K562 (cell line): ENCODE data around the gene NDOR1. TPM values are rescaled to one million over a fixed set of nuclear protein-coding genes. Genes with fewer than 3 reads are reported as not detected.
A peak's percentile ranks its signal among the peaks of the same experiment; 100 is the strongest.

Experiments used
- ATAC-seq: fragments of 200-7000 bp; cut with Tn5 transposase; 3 replicates; pipeline ENCODE4 v1.9.1; 2020; ENCODE audit warnings: moderate library complexity
- BruUV-seq: library from RNA; stranded (reverse); fragments of 400-500 nt; replicated peaks from 2 replicates; lab custom pipeline; 2021; lab: Mats Ljungman, UMichigan
- CTCF ChIA-PET: fragments of 300-600 bp; formaldehyde crosslinking; extraction: SDS; loops from one replicate; lab custom pipeline; 2021; ENCODE audit warnings: low intra/inter-chr PET ratio; lab: Yijun Ruan, JAX
- POLR2A ChIA-PET: fragments of 300-600, 350-650 bp; sonication (Branson Sonifier 250); formaldehyde crosslinking; extraction: SDS; loops from one replicate; lab custom pipeline; 2021; ENCODE audit warnings: antibody characterized with exemption, inconsistent platforms; lab: Yijun Ruan, JAX
- DNase-seq, 4 experiments: peaks; one replicate each; pipeline versions ENCODE4 v3.0.0 to v3.0.0-alpha.2; 2011 to 2018; ENCODE audit warnings: low spot score in 3 of 4, mixed read lengths in 3 of 4; ENCODE audit errors: extremely low read depth in 1 of 4
- FAIRE-seq: peaks from 2 replicates; lab custom pipeline; 2011; peaks lifted over from hg19 to GRCh38; lab: Jason Lieb, UNC
- H2AFZ ChIP-seq: 2 replicates; pipeline ENCODE4 v1.6.0; 2011; ENCODE audit warnings: low read depth, low read length, control low read depth, inconsistent platforms
- H3K27ac ChIP-seq: fragments of 200-600 bp; 3 replicates; pipeline ENCODE4 v1.8.0; 2011; ENCODE audit warnings: low read depth, mild to moderate bottlenecking, control low read depth, inconsistent platforms, low read length, moderate library complexity, mixed read lengths; ENCODE audit errors: extremely low read depth
- H3K27me3 ChIP-seq, 2 experiments: fragments of 300-600 bp in 1 of 2; 2 replicates in 1 of 2; 3 replicates in 1 of 2; pipeline versions ENCODE4 v1.6.0 to v1.8.0; 2011; ENCODE audit warnings: inconsistent platforms in 2 of 2, low read length in 2 of 2, mild to moderate bottlenecking in 1 of 2, mixed read lengths in 1 of 2, moderate library complexity in 1 of 2; ENCODE audit not compliant: control insufficient read depth in 2 of 2, insufficient read depth in 2 of 2
- H3K36me3 ChIP-seq: fragments of 300-600 bp; 3 replicates; pipeline ENCODE4 v1.8.0; 2011; ENCODE audit warnings: mild to moderate bottlenecking, low read length, inconsistent platforms; ENCODE audit not compliant: control insufficient read depth, insufficient read depth
- H3K4me1 ChIP-seq, 2 experiments: fragments of 200-600 bp in 1 of 2; replicated peaks in 1 of 2; 2 replicates in 1 of 2; 3 replicates in 1 of 2; pipeline versions ENCODE4 v1.5.1 to v1.8.0; 2011; ENCODE audit warnings: inconsistent platforms in 2 of 2, low read length in 2 of 2, mild to moderate bottlenecking in 1 of 2, mixed read lengths in 1 of 2, moderate library complexity in 1 of 2; ENCODE audit not compliant: control insufficient read depth in 2 of 2, insufficient read depth in 2 of 2
- H3K4me2 ChIP-seq: 2 replicates; pipeline ENCODE4 v1.6.1; 2011; ENCODE audit warnings: low read length, control low read depth, inconsistent platforms, mixed read lengths; ENCODE audit not compliant: insufficient read depth
- H3K4me3 ChIP-seq: fragments of 200-600 bp; sonication (generic), shearing (Covaris generic); 2 replicates; pipeline ENCODE4 v1.5.1; 2016; ENCODE audit warnings: control low read depth, inconsistent platforms
- H3K79me2 ChIP-seq: fragments of 200-600 bp; 3 replicates; pipeline ENCODE4 v1.8.0; 2011; ENCODE audit warnings: low read length, inconsistent platforms; ENCODE audit not compliant: control insufficient read depth, insufficient read depth
- H3K9ac ChIP-seq, 2 experiments: 2 replicates each; pipeline versions ENCODE4 v1.6.0 to v1.6.1; 2011; ENCODE audit warnings: low read depth in 2 of 2, low read length in 2 of 2, control low read depth in 1 of 2, inconsistent platforms in 1 of 2, mild to moderate bottlenecking in 1 of 2, mixed read lengths in 1 of 2; ENCODE audit not compliant: insufficient read depth in 1 of 2
- H3K9me1 ChIP-seq: one replicate; pipeline ENCODE4 v1.6.0; 2011; ENCODE audit warnings: inconsistent platforms, mild to moderate bottlenecking, low read length, moderate library complexity; ENCODE audit not compliant: control insufficient read depth, insufficient read depth
- H3K9me3 ChIP-seq: replicated peaks from 2 replicates; pipeline ENCODE4 v1.5.1; 2011; ENCODE audit warnings: low read depth, low read length, inconsistent platforms; ENCODE audit not compliant: control insufficient read depth, insufficient read depth
- H4K20me1 ChIP-seq: replicated peaks from 2 replicates; pipeline ENCODE4 v1.6.1; 2011; ENCODE audit warnings: low read length, inconsistent platforms, mixed read lengths; ENCODE audit not compliant: control insufficient read depth, insufficient read depth
- CCNT2 ChIP-seq: IDR thresholded peaks from 2 replicates; pipeline ENCODE4 v1.6.1; 2011; ENCODE audit warnings: borderline replicate concordance, low read depth, mild to moderate bottlenecking, moderate library complexity, mixed read lengths, low read length; ENCODE audit not compliant: insufficient read length; ENCODE audit errors: extremely low read depth
- ZFPM2 ChIP-seq: fragments of 250-450 bp; sonication (Bioruptor Pico); IDR thresholded peaks from 2 replicates; pipeline ENCODE4 v1.5.1; 2022; ENCODE audit warnings: mild to moderate bottlenecking
- ZNF347 ChIP-seq: fragments of 450-650 bp; formaldehyde crosslinking; IDR thresholded peaks from 2 replicates; pipeline ENCODE4 v1.4.0; 2020; ENCODE audit warnings: low read depth, mild to moderate bottlenecking, moderate library complexity
- WGBS: fragments of 100-300 bp; shearing (Covaris generic); methylation state at CpG from one replicate; pipeline ENCODE4 v1.1.6; 2016; ENCODE audit warnings: low coverage, mixed read lengths; ENCODE audit not compliant: insufficient coverage; ENCODE audit errors: missing lambda C conversion rate; 5-methylcytosine and 5-hydroxymethylcytosine counted together
- in situ Hi-C: fragments of 300-500 bp; cut with MboI; formaldehyde crosslinking; loops from 4 replicates; pipeline ENCODE4 v1.15.0; 2018; ENCODE audit warnings: inconsistent platforms, mixed read lengths
- intact Hi-C: fragments of 100-400 bp; cut with micrococcal nuclease; formaldehyde crosslinking; loops from 2 replicates; pipeline ENCODE4 v1.14.2; 2022
- polyA plus RNA-seq, 8 experiments: library from polyadenylated mRNA; depleted of rRNA in 4 of 8; stranded (reverse) in 5 of 8; unstranded in 3 of 8; fragments of >200 nt; fragmentation: Nextera tagmentation in 2 of 8; fragmentation: Illumina TruSeq in 1 of 8; extraction: Ambion mirVana in 2 of 8; extraction: Trizol in 1 of 8; gene quantifications; 2 replicates each; pipeline versions ENCODE4 v1.2.1 to v1.2.3, GENCODE V29; 2011 to 2014; ENCODE audit warnings: inconsistent platforms in 1 of 8, missing spikeins in 1 of 8
- total RNA-seq, 7 experiments: library from RNA; depleted of rRNA in 6 of 7; stranded (reverse); fragments of >200 nt in 6 of 7; fragmentation: Illumina TruSeq in 2 of 7; extraction: Trizol in 2 of 7; gene quantifications; 2 replicates each; pipeline versions ENCODE4 v1.2.1 to v1.2.3, GENCODE V29; 2011 to 2021; ENCODE audit warnings: low replicate concordance in 1 of 7
- TF ChIP-seq, protein P1 (sequence below): sonication (generic); formaldehyde crosslinking; IDR thresholded peaks from 2 replicates; pipeline ENCODE4 v1.8.1; 2023; ENCODE audit warnings: mild to moderate bottlenecking, missing genetic modification reagents
- TF ChIP-seq, protein P2 (sequence below): fragments of 450-650 bp; formaldehyde crosslinking; conservative IDR thresholded peaks from 2 replicates; pipeline ENCODE4 v1.4.0; 2022; ENCODE audit warnings: mild to moderate bottlenecking, missing genetic modification characterization
- TF ChIP-seq, protein P3 (sequence below): IDR thresholded peaks from 2 replicates; pipeline ENCODE4 v1.6.1; 2011; ENCODE audit warnings: borderline replicate concordance, low read depth, mild to moderate bottlenecking, moderate library complexity, low read length; ENCODE audit not compliant: insufficient read depth, poor library complexity, severe bottlenecking

The NDOR1 gene
- total and polyA plus RNA-seq, 9 of the 15 experiments (the other 6 are each of a cell fraction or from before 2014, with no cell fraction given), result 0.06 to 36.9 (median 6.9) TPM

DNA sequence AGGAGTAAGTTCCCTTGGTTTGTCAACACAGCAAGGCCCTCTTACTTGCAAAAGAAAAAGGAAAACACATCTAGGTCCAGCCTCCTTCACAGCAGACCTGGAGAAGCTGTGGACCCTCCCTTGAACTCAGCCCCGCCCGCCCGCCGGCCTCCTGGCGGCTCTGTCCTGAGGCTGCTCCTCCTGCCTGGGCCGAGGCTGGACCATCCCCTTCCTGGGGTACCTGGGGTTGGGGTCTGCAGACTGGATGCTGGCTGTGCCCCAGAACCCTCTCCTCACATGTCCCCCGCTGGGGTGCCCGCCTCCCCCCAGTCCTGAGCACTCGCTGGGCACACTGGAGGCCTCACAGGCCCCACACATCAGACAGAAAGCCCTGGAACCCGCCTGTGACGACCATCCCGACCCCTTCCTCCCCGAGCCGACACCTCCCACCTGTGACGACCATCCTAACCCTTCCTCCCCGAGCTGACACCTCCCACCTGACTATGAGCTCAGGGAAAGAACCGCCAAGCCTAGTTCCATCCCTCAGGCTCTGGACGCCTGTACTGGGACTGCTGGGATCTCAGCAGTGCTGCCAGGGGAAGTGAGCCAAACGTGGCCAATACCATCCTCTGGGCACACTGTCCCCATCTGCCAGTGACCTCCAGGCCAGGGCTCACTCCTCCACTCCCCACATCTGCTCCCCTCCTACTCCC, 26.4 kb upstream of the NDOR1 start:
- H2AFZ ChIP-seq, result no peak overlapping the region
- no peak overlapping the region for H3K4me3 ChIP-seq
- peaks cover 3 to 66% of the 10 kb centered on the region in 2 experiments; a peak in 3 of 5 replicates for H3K4me1 ChIP-seq
- no peak for DNase-seq
- BruUV-seq, result no TSS peak
- peak overlapping the region in 1 of 2 experiments; percentile 68; a peak in 2 of 4 replicates for H3K9ac ChIP-seq
- H4K20me1 ChIP-seq, result 0 out of 2 replicates have a peak, but pooled peaks cover 2% of the 10 kb centered on the region
- WGBS, result 70% methylated on average over 7 of the region's 19 CpGs
- no peaks in the 10 kb centered on the region for H3K27me3 ChIP-seq
- in situ Hi-C loops, result no loop called here
- no peaks in the 10 kb centered on the region for H3K79me2 ChIP-seq
- H3K27ac ChIP-seq, result 0 out of 3 replicates have a peak overlapping the region, but pooled peaks have one; percentile 28
- POLR2A ChIA-PET, result interaction anchor here (0.6 to 1.4 kb wide), 5 partner anchors 9 to 62 kb away, joined by 3 to 8 read pairs (median 3); partner anchors contain the start of genes SSNA1 and TUBB4B
- CTCF ChIA-PET, result no interaction called here
- no peaks in the 10 kb centered on the region for H3K9me3 ChIP-seq
- ATAC-seq, result no peak
- FAIRE-seq, result no peak
- peaks cover 55% of the 10 kb centered on the region; the same call in 1 of the 3 replicates for H3K36me3 ChIP-seq
- TF ChIP-seq ZFPM2 (CRISPR knock-in tag) (no peak), CCNT2 (no peak), ZNF347 (no peak)
- TF ChIP-seq, protein P1, sequence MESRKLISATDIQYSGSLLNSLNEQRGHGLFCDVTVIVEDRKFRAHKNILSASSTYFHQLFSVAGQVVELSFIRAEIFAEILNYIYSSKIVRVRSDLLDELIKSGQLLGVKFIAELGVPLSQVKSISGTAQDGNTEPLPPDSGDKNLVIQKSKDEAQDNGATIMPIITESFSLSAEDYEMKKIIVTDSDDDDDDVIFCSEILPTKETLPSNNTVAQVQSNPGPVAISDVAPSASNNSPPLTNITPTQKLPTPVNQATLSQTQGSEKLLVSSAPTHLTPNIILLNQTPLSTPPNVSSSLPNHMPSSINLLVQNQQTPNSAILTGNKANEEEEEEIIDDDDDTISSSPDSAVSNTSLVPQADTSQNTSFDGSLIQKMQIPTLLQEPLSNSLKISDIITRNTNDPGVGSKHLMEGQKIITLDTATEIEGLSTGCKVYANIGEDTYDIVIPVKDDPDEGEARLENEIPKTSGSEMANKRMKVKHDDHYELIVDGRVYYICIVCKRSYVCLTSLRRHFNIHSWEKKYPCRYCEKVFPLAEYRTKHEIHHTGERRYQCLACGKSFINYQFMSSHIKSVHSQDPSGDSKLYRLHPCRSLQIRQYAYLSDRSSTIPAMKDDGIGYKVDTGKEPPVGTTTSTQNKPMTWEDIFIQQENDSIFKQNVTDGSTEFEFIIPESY, result 0 out of 2 replicates have a peak, but pooled peaks have one; percentile 33
- TF ChIP-seq, protein P2, sequence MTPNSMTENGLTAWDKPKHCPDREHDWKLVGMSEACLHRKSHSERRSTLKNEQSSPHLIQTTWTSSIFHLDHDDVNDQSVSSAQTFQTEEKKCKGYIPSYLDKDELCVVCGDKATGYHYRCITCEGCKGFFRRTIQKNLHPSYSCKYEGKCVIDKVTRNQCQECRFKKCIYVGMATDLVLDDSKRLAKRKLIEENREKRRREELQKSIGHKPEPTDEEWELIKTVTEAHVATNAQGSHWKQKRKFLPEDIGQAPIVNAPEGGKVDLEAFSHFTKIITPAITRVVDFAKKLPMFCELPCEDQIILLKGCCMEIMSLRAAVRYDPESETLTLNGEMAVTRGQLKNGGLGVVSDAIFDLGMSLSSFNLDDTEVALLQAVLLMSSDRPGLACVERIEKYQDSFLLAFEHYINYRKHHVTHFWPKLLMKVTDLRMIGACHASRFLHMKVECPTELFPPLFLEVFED, result no peak
- TF ChIP-seq, protein P3, sequence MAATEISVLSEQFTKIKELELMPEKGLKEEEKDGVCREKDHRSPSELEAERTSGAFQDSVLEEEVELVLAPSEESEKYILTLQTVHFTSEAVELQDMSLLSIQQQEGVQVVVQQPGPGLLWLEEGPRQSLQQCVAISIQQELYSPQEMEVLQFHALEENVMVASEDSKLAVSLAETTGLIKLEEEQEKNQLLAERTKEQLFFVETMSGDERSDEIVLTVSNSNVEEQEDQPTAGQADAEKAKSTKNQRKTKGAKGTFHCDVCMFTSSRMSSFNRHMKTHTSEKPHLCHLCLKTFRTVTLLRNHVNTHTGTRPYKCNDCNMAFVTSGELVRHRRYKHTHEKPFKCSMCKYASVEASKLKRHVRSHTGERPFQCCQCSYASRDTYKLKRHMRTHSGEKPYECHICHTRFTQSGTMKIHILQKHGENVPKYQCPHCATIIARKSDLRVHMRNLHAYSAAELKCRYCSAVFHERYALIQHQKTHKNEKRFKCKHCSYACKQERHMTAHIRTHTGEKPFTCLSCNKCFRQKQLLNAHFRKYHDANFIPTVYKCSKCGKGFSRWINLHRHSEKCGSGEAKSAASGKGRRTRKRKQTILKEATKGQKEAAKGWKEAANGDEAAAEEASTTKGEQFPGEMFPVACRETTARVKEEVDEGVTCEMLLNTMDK, result no peak
- no peaks in the 10 kb centered on the region for H3K9me1 ChIP-seq
- H3K4me2 ChIP-seq, result no peak overlapping the region
- intact Hi-C loops, result no loop called here
